HTR-8/SVneo (cell line): ENCODE results near the gene SORCS1.

Experiments used
- DNase-seq: peaks from one replicate; pipeline ENCODE4 v3.0.0; 2011; ENCODE audit warnings: low spot score, mixed read lengths; ENCODE audit not compliant: insufficient read length
- FAIRE-seq: peaks from 2 replicates; lab custom pipeline; 2011; peaks lifted over from hg19 to GRCh38; lab: Jason Lieb, UNC

SORCS1 gene

GRCh38 chr10:107118866-107119265, 45.6 kb downstream of the SORCS1 start:
- FAIRE-seq (no peak), DNase-seq (no peak)

DNA sequence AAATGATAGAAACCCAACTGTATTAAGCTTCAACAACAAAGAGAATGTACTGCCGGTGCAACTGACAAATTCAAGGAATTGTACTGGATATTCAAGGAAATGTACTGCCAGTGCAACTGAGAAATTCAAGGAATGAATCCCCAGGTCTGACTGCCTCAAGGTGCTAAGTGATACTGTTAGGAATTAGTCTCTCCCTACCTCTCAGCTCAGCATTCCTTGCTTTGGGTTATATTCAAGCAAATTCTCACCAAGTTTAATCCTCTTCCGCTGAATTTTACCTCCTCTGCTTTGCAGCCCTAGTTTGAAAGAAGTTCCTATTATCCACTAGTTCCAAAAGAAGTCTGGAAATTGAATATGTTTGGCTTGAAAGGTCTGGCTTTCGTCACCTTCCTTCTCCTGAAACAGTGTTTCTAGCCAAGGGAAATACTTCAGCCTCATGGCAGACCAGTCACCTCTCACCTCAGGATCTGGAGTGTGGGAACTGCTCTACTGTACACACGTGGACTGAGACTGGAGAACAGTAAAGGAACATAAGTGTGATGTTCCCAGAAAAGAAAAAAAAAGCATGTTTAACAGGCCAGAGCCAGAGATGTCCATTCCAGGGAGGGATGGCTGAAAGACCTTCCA, 60.4 kb downstream of the SORCS1 start:
- FAIRE-seq, result no peak
- DNase-seq, result no peak

DNA sequence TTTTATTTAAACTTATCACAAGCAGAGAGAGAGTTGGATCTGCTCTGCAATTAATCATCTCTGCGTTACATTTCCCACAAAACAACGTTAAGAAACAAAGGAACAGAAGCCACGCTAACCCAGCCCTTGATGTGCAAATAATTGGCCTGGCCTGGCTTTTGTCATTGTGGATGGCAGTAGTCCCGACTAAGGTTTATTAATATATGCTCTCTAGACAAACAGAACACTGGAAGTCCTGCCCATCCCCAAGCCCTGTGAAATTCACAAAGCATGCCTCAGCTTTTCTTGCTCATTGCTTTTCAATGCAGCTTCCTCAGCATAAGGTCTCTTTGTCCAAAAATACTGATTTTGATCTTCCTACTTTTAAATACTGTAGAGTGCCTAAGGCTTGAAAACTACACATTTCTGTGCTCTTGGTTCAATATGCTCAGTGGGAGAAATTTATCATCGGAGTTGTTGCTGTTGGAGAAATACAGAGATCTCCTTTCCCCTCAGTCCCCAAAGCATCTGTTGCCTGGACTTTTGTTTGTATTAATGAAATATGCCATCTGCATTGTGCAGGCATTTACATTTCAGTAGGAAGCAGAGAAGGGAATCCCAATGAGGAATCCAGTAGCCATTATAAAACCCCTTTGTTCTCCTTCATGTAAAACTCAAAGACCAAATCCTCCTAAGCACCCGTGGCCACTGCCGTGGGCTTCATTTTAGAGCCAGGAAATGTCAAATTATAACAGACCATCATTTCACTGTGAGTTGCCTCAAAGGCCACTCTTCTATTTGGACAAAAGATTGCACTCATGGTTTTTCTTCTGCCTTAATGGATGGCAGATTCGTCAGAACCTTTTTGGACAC, 61.1 kb downstream of the SORCS1 start:
- FAIRE-seq (no peak), DNase-seq (no peak)

GRCh38 chr10:107098326-107098725, 66.2 kb downstream of the SORCS1 start:
- no peak for FAIRE-seq
- DNase-seq, result no peak

GRCh38 chr10:107094824-107095522, 69.5 kb downstream of the SORCS1 start:
- FAIRE-seq, result no peak

GRCh38 chr10:107092321-107092720, 72.2 kb downstream of the SORCS1 start:
- DNase-seq, result no peak
- no peak for FAIRE-seq

More at GRCh38 chr10:107094824-107095522, 69.5 kb downstream of the SORCS1 start:
- DNase-seq, result no peak

- FAIRE-seq, result no peak
- DNase-seq, result no peak
Observed at GRCh38 chr10:107091126-107091525, 73.4 kb downstream of the SORCS1 start.

- FAIRE-seq, result no peak
- DNase-seq, result no peak
Observed at GRCh38 chr10:107085665-107086525, 78.6 kb downstream of the SORCS1 start.

DNA sequence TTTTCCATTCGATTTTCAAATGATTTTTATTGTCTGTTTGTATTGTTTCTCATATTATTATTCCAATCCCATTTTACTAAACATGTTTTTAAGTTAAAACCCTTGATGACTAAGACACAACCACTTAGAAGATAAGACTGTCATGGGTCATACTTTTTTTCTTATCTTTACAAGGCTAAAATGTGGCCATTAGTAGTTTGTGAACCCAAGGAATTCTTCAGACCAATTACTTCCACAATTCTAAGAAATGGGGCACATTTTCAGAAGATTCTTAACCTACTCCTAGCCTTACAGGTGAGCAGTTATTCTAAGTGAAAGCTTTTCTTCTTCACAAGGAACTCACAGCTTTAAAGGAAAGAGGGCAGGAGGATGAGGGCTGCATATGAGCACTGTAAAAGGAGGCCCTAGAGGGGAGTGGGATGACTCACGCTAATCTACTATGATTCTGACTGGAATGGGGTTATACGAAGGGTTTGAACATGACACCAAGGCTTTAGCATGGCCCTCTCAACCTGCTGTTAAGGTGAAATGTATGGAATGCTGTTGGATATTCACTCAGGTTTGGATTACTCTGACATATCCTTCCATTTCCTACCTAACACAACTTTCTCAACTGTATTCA, 81.0 kb downstream of the SORCS1 start:
- DNase-seq (no peak), FAIRE-seq (no peak)

- DNase-seq (no peak), FAIRE-seq (no peak)
Observed at GRCh38 chr10:107081644-107082043, 82.9 kb downstream of the SORCS1 start.

DNA sequence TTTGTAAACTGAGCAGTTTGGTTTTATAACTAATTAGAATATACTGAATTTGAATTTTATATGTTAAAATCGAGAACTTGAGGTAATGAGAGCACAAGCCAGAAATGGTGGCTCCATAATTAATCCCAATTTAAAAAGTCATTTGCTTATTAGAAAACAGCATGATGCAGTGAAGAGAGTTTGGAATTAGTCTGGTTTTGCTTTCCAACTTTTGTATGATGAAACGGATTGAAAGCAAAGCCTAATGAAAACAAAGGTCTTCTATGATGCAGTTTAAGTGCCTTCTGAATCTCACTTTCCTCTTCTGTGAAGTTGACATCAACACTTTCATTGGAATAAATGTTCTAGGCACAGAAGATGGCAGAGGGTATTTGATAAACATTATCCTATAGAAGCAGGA, 89.4 kb downstream of the SORCS1 start:
- no peak for DNase-seq
- no peak for FAIRE-seq

GRCh38 chr10:107072786-107073185, 91.7 kb downstream of the SORCS1 start:
- no peak for FAIRE-seq
- no peak for DNase-seq

- FAIRE-seq (no peak), DNase-seq (no peak)
Observed at GRCh38 chr10:107072028-107072427, 92.5 kb downstream of the SORCS1 start.

- no peak for DNase-seq
- no peak for FAIRE-seq
Observed at GRCh38 chr10:107071301-107071700, 93.2 kb downstream of the SORCS1 start.

DNA sequence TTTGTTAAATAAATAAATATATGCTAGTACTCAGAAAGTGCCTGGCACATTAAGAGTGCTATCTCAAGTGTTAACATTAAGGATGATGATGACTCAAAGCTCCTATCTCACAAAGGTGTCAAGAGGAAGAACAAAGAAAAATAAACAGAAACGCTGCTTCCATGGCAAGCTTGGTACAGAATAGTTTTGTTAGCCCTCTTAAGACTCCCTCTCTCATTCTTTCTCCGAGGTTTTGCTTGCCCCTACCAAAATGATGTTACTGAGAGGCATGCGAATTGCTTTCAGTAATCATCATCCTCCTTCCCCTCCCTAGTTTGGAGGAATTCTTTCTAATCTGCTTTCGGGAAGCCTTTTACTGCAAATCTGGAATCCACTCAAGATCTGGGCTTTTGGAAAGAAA, 96.7 kb downstream of the SORCS1 start:
- DNase-seq, result no peak
- FAIRE-seq, result no peak

- FAIRE-seq, result no peak
Observed at GRCh38 chr10:107064075-107064474, 100.4 kb downstream of the SORCS1 start.

DNA sequence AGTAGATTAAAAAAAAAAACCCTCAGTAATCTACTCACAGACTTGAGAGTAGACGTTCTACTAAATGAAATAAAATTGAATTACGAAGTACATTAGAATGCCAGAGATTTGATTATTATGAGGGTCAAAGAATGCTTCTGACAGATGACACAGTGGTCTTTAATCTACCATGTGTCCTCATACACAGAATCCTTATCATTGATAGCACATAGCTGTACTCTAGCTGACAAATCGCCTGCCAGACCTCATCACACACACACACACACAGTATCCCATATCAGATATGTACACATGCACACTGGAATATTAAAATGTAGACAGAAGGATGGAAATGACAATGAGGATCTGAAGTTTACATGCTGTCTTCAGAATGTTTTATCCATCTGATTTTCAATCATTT, 104.6 kb downstream of the SORCS1 start:
- FAIRE-seq (no peak), DNase-seq (no peak)

More at GRCh38 chr10:107064075-107064474, 100.4 kb downstream of the SORCS1 start:
- DNase-seq, result no peak

GRCh38 chr10:107059068-107059804, 105.3 kb downstream of the SORCS1 start:
- DNase-seq (no peak), FAIRE-seq (no peak)

DNA sequence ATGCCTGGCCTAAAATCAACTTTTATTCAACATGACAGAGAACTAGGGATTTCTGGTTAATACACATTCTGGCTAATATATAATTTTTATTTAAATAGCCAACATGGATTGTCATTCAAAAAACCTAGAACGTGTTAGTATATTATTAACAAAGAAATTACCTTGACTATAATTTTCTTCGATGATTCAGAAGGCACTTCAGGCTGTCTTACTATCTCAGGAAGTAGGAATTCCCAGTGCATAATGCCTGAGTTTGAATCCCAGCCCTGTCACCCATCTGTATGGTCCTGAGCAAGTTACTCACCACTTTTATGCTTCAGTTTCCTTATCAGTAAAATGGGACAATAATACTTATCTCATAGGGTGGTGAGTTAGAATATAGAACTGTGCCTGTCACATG, 106.2 kb downstream of the SORCS1 start:
- FAIRE-seq, result no peak
- DNase-seq, result no peak
